OCI-M2 (cell line): Measurements from ENCODE around the gene TRIM31.

Source experiments
- DNase-seq: peaks from one replicate; lab custom pipeline; 2025; ENCODE audit not compliant: unreplicated experiment; lab: John Stamatoyannopoulos, UW

TRIM31 gene

DNA sequence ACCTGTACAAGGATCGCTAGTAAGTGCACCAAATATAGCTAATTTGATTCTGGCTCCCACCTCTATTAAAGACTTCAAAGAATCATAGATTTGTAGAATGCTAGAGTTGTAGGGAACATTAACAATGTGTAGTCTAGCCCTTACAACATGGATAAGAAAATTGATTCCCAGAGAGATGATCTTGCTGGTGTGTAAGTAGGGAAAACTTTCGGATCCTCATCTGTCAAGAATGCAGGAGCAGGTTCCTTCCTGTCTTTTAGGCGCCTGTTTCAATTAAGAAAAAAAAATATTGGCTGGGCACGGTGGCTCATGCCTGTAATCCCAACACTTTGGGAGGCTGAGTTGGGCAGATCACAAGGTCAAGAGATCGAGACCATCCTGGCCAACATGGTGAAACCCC lies 25.0 kb downstream of the TRIM31 start:
- DNase-seq: no peak

DNA sequence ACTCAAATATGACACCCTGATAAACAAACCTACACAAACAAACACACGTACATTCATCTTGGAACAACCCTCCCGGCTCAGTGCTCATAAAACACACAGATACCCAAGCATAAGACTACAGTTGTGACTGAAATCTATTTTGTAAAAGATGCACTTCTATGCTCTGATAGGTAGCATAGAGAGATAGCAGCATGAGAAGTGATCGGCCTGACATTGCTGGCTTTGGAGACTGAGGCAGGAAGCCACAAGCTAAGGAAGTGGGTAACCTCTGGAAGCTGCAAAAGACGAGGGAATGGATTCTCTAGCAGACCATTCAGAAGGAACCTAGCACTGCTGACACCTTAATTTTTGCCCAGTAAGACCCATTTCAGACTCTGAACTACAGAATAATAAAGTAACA lies 35.7 kb downstream of the TRIM31 start:
- no peak for DNase-seq

DNA sequence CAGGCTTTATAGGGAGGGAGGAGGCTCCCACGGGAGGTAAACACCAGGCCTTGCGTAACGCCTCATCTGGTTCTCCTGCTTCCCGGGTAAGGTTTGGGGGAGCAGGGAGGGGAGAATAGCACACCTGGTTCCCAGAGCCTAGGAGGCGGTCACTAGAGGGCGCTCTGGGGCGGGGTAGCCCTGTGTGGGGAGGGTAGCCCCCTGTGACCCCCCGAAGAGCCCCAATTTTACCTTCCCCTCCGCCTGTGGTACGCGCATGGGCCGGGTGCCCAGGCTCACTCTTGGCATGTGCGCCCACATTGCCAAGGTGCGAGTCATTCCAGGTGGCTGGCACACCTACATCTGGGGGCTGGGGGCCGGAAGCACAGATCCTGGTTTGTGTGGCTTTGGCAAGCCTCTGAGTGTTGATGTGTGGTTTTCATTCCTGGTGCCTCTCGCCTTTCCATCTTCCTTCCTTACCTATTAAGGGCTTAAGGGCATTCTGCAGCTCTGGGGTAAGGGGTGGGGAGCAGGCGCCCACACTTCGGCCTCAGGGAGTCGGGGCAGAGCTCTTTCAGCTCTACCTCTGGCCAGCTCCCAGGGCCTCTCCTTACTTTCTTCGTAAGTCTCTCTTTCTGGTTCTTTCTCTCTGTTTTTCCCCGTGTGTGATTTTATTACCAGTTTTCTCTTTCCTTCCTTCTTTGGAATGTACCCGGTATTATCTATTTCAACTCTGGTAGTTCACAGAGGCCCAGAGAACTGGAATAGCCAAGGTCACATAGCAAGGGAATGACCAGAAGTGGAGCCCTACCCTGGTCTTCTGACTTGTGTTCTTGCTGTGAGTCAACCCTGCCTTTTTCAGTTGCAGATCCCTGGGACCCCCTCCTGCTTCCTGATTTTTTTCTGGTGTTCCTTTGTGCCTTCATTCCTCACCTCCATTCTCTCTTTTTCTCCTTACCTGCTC lies 36.8 kb downstream of the TRIM31 start:
- no peak for DNase-seq

DNA sequence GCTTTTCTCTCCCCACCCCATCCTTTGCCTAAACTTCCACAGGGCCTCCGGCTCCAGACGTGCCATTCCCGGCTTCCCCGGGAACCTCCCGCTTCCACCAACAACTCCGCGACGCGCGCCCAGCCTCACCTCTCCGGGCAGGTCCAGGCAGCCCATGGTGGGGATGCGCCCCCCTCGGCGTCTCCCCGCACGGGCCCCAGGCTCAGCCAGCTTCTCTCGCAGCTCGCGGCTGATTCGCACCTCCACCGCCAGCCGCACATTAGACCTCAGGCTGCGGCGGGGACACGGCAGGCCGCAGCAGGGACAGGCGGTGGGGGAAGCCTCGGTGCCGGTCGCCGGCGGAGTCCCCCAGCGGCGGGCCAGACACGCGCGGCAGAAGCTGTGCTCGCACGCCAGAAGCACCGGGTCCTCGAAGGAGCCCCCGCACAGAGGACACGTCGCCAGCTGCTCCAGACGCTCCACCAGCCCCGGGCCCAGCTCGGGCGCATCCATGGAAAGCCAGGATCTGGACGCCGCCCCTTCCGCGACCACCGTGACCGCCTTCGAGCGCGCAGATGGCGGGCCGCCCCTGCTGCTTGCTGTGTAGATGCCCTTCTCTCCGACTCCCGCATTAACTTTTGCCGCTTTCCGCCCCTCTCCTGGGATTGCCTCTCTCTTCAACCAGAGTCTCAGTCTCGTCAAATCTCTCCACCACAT lies 37.6 kb downstream of the TRIM31 start, which contains the start of gene RNF39:
Gene RNF39, minus strand, starts transcription at position 676 of the 696 bp plus-strand sequence. Its CDS starts 184 bp downstream, at position 492.
- DNase-seq: no peak

DNA sequence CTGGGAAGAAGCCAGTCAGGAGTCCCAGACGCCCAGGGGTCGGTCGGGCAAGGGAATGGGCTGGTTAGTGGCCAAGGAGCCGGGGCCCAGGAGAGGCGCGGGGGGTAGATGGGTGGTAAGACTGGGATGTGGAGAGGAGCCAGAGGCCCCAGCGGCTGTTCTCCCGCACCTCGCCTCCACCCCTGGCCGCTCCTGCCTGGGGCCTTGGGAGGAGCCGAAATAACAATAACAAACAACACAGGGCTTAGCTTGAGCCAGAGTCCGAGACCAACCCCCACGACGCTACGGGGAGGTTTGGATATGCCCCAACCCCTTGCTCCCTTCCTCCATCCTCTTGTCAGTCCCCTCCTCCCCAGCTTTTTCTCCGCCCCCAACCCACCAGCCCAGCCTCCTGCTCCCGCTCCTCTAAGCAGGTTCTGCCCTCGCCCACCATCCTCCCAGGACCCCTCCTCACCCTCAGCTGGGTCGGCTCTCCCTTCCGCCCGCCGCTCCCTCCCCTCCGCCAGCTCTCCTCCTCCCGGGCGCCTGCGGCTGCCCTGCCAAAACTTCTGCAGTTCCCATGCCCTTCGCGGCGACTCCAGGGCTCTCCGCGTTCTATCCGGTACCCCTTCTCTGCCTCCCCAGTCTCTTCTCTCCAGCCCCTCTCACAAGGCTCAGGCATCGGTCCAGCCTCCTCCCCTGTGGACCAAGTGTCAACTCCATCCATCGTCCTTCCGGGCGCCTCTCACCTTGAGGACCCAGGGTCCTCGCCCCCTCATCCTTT lies 38.4 kb downstream of the TRIM31 start:
- no peak for DNase-seq

DNA sequence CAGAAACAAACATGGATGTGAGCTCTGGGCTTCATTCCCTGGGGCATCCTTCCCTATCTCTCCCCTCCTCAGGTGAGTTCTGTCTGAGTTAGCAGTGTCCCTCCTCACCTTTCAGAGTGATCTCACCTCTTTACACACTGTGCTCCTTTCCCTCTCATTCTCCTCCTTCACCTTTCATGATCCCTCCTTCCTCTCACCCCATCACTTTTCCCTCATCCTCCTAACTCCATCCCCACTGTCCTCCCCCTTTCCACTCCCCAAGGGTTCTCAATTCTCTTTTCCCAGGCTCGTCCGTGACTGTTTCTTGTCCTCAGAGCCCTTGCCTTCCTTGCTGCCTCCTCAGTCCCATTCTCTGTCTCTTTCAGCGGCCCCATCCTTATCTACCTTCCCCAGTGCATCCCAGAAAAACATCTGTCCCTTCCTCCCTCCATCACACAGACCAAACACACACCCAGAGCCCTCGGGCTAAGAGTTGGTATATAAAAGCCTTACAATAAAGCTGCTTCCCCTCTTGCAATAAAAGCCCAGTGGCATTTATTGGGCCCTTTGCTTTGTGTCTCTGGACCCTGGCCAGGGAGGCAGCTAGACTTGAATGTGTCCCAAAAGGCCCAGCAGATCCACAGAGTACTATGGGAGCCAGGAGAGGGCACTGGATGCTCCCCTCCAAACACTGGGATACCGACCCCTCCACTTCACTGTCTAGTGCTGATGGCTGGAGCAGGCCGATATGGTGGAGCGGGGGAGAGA lies 39.2 kb downstream of the TRIM31 start:
- DNase-seq: no peak

DNA sequence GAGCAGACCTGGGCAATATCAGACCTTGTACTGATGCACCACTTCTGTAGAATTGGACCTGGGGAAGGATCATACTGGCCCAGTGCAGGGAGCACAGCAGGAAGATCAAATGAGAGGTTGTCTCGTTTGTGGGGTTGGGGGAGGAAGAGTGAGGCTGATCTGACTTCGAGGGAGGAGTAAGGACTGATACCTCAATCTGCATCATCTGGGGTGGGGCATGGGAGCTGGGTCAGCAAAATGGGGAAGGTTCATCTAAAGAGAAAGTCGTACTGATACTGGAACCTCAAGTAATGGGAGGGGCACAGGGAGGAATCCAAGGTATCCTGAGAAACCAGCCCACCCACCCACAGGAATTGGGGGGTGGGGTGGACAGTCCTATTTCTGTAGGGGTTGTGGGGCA lies 41.0 kb downstream of the TRIM31 start:
- no peak for DNase-seq

DNA sequence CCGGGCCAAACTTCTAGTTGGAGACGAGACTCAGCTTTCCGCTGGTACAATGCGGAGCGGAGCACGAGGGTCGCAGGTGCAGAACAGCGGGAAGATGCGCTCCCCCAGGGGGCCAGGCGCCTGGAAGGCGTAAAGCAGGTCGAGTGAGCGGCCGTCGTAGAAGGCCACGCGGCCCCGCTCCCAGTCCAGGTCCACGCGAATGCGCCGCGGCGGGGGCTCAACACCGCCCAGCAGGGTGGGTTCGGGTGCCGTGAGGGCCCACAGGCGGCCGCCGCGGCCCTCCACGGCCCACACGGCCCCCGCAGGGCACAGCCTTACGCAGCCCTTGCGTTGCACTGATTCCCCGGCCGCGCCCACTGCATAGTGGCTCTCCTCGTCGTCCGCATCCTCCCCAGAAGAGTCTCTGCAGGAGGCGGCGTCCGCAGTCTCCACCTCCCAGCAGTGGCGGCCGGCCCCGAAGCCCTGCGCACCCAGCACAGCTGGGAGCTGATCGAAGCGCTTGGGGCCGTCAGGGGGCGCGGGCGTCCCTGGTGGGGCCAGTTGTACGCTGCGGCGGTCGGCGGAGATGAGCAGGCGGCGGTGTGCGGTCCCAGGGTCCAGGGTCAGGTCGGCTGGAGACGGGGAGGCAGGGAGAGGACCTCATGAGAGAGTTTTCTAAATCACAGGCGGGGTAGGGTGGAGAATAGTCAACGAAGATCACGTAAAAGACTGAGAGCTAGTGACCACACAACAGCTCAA lies 41.6 kb downstream of the TRIM31 start:
- DNase-seq: no peak

DNA sequence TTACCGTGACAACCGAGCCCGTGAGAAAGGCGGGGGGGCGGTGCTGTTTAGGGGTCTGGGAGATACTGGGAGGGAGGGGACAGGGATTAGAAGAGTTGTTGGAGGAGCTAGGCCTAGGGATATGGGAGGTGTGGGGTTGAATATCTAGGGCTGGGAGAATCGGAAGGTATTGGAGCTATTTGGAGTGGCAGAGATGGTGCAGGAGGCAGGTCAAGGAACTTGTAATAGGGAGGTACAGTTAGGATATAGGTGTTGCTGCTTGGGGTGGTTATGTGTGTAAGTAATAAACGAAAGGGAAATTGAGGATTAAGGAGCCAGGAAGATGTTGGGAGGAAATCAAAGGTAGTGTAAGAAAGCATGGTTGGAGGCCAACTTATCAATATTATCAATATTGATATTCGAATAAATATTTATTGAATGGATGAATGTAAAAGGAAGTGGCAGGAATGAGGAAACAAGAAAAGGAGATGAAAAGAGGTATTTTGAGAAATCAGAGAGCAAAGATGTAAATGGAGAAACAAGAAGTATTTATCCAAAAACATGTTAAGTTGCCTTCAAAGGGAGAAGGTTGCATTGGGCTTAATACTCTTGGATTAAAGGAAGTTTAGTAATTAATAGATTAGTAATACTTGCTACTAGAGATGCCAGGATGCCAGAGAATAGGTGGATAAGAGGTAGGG lies 45.3 kb downstream of the TRIM31 start:
- DNase-seq: no peak

DNA sequence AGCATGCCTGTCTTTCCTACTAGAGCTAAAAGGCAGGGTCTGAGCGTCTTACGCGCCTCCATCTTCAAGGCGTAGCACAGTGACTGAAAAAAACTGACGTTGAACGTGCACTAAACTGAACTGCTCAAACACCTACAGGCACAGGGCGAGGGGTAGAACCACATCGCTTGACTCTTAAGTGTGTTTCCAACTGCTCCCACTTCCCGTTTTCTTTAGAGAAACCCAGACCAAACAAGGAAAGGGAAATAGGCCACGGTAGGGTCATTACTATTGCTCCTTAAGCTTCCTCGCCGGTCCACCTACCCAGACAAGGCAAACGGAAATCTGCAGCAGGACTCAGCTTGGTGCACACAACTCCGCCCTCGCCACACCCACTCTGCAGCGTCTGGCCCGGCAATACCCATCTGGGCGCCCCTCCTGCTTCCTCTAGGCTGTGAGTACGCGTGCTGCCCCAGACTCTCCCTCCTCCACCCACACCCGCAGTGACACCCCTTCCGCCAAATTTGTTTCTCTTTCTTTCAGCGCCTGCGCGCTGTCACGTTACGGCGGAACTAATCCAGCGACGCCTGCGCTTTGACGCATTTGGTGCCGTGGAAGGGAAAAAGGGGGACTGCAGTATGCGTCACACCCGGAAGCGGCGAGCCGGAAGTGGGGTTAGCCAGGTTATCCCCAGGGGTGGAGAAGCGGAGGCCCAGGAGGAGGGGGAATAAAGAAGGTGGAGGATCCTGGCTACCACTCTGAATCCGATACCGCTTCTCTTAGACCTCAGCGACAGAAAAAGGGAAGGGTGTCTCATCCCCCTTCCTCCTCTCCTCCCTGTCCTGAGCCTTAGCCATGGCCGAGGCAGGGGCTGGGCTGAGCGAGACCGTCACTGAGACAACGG lies 46.1 kb downstream of the TRIM31 start, which contains the start of gene PPP1R11:
Gene PPP1R11, plus strand, starts transcription at position 622 of the 883 bp plus-strand sequence. Its CDS starts 213 bp downstream, at position 835.
- DNase-seq: peak; percentile 94

DNA sequence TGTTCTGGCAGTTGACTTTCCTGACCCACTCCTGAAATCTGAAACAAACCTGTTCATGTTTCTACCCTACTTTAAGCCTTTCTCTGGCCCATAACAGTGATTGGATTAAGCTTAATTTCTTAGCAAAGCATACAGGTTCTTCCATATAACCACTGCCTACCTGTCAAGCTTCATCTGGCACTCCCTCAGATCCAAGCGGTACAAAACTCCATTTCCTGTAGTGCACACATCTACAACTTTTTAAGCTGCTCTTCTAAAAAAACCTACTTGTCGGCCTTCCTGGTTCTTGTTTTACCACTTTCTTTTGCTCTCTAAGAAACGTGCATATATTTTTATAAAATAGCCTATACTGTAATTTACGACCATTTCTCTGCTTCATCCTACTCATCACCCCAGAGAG lies 46.8 kb downstream of the TRIM31 start:
- DNase-seq: no peak

DNA sequence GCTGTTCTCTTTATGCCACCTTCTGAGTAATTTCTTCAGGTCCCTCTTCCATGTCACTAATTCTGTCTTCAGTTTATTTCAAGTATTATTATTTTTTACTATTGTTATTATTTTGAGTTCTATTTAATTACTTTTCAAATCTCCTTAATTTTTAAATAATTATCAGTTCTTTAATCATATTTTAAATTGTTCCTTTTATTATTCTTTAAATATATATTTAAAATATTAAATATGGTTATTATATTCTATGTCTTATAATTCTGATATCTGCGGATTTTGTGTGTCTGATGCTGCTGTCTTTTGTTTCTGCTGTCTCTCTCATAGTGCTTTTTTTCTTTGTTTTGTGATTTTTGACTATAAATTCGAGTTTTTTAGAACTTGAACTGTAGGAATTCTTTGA lies 49.6 kb downstream of the TRIM31 start:
- DNase-seq: no peak

DNA sequence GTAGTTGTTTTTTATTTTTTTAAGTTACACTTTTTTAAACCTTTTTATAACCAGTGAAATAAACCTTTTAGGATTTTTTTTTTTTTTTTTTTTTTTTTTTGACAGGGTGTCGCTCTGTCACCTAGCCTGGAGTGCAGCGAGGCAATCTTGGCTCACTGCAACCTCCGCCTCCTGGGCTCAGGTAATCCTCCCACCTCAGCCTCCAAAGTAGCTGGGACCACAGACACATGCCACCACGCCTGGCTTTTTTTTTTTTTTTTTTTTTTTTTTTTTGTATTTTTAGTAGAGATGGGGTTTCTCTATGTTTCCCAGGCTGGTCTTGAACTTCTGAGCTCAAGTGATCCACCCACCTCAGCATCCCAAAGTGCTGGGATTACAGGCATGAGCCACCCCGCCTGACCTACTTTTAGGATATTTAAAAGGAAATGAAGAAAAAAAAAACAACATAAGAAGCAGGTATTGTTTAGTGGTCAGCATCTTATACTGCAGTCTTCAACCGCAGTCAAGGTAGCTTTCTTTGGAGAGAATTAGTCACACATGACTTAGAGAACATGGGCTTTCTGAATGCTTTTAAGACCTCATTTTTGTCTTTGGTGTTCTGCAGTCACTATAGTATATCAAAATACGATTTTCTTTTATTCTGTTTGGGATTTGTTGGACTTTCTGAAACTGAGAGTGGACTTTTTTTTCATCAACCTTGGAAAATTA lies 50.3 kb downstream of the TRIM31 start:
- DNase-seq: no peak

DNA sequence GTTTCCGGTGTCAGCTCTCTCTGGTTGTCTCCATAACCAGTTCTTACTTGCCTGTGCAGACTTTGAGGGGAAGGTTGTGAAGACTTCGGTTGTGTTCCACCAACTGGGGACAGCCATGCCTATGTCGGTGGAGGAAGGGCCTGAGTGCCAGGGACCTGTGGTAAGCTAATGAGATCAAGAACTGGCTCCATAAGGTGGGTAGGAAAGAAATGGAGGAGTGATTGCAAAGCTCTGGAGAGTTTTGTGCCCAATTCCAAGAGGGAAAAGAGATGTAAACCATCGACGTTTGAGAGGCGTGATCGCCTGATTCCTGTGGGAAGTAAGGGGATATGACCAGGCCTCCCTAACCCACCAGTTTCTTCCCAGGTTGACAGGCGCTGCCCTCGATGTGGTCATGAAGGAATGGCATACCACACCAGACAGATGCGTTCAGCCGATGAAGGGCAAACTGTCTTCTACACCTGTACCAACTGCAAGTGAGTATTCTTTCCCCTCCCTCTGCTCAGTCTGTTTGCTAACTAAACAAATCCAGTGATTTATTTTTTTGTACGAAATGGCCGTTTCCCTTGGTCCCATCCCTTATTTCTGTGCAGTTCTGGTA lies 50.9 kb downstream of the TRIM31 start:
- DNase-seq: no peak

DNA sequence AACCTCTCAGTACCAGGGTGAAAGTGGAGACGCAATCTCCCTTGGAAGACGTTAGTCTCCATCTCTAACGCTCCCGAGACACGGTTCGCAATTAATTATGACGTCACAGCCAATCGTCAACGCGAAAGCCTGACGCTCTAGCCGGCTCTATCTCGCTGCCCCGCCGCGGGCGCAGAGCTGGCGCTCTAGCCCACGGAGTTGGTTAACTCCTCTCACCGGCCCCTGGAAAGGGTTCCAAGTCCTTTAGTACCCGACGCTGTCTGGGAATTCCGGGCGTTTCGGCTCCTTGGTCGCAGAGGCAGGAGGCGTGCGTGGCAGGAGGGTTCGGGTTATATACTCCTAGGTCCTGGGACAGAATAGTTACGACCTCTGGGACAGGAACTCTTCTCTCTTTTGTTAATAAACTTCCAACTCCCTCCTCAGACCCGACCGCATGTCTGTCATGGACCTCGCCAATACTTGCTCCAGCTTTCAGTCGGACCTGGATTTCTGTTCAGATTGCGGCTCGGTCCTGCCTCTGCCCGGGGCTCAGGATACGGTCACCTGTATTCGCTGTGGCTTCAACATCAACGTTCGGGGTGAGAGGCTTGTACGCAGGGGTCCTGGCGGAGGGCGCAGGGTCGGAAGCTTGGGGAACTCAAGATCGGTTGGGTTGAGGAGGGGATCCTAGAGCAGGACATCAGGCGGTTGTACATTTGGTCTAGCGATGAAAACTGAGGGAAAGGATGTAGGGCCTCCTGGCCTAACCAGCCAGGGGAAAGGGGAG lies 51.6 kb downstream of the TRIM31 start, which contains the start of gene POLR1H:
Gene POLR1H, plus strand, starts transcription at position 174 of the 766 bp plus-strand sequence. Its CDS starts 260 bp downstream, at position 434.
- peak; percentile 83 for DNase-seq

DNA sequence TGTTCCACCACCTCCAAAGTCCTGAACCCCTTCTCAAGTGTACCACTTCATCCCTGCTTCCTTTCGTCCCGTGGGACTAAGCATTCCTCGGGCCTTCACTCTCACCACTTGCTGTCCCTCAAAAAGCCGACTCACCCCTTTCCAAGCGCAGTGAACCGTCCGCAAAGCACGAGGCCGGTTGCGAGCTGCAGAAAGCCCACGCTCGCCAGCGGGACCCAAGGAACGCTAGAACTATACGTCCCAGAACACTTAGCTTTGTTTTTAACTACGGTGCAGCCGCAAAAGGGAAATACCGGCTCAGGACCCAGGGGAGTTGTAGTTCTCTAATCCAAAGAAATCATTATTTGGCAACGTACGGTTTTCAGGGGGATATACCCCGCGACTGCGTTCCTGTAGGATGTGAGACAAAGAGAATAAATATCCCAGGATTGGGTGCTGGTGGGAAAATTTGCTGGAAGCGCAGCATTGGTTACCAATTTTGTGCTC lies 52.2 kb downstream of the TRIM31 start:
- DNase-seq: no peak
